HG03196 (cell line): ENCODE results near the gene GNLY.
A peak's percentile ranks its signal among the peaks of the same experiment; 100 is the strongest.

ENCODE experiments used
- ATAC-seq: cut with Tn5 transposase; IDR thresholded peaks from one replicate; pipeline ENCODE4 v1.9.1; 2021; ENCODE audit not compliant: unreplicated experiment

GNLY gene

DNA sequence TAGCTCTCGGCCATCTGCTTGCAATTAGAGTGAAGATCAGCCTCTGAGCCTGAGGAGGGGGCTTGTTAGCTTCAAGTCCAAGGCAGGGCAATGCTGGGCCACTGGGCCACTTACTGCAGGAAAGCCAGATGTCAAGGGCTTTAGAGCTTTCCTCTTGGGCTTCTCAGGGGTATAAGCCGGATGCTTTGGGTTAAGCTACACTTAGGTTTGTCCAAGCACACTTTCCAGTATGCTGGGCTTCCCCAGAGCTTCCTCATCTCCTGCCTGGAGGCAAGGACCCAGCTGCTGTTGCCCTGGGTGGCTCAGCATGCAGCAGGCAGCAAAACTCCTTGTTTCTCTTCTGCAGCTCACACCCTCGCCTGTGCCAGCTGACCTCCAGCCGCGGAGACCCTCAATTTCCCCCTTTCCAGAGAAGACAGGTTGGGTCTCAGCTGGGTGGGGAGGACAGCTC lies 30.6 kb downstream of the GNLY start:
- no peak for ATAC-seq

GRCh38 chr2:85725451-85725850 lies 31.3 kb downstream of the GNLY start:
- no peak for ATAC-seq

GRCh38 chr2:85727798-85728197 lies 33.6 kb downstream of the GNLY start:
- no peak for ATAC-seq

- no peak for ATAC-seq
Observed at GRCh38 chr2:85728342-85728741, 34.2 kb downstream of the GNLY start.

GRCh38 chr2:85728883-85729824 lies 35.0 kb downstream of the GNLY start:
- peak; percentile 76 for ATAC-seq

DNA sequence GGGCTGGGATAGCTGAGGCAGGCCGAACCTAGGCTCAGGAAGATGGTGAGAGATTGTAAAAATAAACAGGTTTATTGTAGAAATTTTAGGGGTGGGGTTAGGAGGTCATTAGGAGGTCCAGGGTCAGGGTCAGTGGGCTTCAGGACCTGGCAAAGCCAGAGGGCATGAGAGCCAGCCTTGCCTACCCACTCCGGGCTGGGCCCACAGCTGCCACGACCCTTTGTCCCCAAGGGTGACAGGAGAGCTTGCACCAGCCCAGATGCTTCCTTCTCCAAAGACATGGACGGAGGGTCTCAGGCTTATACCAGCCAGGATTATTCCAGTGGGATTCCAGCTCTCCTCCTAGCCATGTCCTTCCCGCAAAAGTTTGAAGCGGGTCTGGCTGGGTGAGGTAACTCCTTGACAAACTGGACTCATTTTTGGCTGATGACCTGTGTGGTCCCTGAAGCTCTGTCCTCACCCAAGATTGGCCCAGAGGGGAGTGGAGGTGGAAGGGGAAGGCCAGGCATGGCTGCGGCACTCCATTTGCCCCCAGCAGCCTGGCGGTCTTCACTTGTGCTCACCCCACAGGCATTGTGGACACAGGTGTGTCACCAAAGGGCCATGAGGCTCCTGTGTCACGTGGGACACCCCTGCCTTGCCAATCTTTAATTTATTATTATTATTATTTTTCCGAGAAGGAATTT lies 35.8 kb downstream of the GNLY start:
- ATAC-seq, result no peak

DNA sequence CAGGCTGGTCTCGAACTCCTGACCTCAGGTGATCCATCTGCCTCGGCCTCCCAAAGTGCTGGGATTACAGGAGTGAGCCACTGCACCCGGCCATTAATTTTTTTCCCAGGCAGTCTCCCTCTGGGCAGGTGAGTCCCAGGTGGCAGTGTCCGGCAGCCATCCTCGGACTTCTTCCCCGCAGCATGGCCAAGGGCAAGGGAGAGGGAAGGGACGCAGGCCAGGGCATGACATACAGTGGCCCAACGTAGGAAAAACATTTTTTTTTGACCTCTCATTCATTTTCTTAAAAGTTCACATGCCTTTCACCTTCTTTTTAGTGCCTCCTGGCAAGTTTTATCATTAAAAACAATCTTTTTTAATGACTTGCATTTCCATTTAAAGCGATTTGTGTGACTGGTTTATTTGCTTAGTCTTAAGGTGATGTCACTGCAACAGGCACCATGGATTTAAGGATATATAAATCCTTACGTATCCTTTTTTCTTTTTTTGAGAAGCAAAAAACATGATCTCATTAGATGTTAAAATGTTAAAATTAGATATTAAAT lies 36.6 kb downstream of the GNLY start:
- no peak for ATAC-seq

DNA sequence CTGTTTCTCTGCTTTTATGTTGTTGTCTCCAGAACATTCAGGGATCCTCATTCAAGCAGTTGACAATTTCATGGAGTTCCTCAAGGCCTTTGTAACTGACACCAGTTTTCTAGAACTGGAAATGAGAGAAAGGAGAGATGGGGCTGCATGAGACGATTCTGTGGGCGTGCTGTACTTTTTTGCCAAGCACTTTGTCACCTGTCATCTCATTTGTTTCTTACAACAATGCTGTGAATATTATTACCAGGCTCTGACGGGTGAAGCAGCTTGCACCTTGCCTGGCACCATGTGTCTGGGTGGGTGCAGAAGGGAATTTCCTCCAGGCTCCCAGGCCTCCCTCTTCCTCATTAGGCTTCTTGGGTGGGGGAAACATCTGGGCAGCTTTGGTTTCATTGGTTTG lies 37.4 kb downstream of the GNLY start:
- no peak for ATAC-seq

GRCh38 chr2:85732467-85733120 lies 38.4 kb downstream of the GNLY start:
- ATAC-seq, result no peak

DNA sequence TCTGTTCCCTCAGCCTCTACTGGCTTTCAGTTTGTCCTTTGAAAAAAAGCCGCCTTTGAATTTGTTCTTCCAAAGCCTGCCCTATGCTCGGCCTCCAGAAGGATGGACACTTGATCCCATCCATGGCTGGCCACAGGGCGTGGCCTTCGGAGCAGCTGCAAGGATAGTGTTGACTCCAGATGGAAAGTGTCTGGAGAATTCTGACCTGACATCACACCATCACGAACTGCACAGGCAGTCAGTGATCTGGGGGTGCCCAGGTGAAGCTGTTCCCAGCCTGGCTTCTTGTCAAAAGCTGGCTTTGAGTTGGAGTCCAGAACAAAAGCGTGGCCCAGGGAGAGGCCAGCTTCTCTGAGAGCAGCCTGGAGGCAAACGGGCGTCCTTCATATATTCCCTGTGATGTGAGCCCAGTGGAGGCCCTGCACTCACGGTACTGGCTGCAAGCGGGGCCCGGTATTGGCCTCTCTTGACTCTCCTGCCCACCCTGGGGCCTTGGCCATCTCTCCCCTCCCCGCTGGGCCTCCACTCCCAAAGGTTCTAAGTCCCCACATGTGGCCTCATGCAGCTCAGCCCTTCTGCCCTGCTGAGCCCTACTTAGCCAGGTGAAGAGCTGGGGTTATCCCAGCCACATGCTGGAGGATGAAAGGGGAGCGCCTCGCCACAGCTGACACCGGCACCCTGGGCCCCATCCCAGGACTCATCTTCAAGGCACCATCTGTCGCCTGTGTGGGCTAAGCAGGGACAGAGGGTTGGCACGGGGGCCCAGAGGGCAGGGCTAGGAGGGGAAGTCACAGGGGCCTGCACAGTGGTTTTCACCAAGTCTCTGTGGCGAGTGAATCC lies 39.2 kb downstream of the GNLY start:
- no peak for ATAC-seq

- ATAC-seq, result no peak
Observed at GRCh38 chr2:85734015-85734414, 39.9 kb downstream of the GNLY start.

- no peak for ATAC-seq
Observed at GRCh38 chr2:85734942-85735608, 40.9 kb downstream of the GNLY start.

- no peak for ATAC-seq
Observed at GRCh38 chr2:85735691-85736090, 41.5 kb downstream of the GNLY start.

DNA sequence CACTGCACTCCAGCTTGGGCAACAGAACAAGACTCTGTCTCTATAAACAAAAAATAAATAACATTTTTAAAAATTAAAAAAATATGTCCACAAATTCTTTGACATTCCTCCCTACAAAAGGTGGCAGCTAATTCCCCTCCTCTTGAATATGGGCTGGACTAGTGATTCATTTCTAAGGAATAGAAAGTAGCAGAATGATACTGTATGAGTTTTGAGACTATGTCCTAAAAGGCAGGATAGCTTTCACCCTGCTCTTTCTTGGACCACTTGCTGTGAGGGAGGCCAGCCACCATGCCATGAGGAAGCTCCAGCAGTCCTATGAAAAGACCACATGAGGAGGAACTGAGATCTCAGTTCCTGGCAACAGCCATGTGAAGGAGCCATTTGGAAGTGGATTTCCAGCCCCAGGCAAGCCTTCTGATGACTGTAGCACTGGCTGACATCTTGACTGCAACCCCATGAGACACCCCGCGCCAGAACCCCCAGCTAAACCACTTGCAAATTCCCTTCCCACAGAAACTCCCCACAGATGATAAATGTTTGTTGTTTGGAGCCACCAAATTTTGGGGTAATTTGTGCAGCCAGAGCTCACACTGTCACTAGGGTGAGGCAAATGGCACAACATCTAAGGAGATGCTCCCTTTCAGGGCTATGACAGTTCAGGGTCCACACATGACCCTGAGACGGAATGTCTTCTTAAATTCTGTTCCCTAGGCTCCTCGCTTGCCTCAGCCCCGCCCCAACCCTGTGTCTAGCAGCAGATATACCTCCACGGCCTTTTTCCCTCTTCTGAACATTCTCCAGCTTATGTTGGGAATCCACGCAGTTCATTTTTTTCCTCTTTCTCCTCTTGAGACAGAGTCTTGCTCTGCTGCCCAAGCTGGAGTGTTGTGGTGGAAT lies 42.5 kb downstream of the GNLY start:
- no peak for ATAC-seq

DNA sequence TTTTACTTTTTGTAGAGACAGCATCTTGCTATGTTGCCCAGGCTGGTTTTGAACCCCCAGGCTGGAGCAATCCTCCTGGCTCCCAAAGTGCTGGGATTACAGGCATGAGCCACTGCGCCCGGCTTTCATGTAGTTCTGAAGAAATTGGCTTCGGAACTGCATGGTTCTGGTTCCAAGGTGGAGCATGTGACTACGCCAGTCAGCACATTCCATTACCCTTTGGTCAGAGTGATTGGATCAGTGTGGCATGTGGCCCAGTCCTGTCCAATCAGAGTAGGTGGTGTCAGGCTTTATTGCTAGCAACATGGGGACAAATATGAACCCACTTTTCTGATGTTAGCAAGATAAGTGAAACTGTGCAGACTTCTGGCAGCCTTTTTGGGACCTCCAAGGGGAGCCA lies 43.3 kb downstream of the GNLY start:
- no peak for ATAC-seq

DNA sequence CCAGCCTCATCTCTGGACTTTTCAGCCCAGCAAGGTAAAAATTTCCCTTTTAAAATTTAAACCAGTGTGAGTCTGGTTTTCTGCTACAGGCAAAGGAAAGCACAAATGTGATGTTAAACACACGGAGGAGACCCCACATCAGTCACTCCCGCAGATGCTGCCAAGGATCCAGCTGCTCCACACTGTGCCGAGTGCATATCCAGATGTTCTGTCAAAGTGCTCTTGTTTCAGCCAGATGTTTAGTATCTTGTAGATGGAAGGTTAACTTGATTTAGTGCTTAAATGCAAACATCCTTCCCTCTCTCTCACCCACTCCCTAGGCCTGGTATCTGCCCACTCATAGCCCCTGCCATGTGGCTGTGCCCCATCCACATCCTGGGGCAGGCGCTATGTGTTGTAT lies 43.8 kb downstream of the GNLY start:
- no peak for ATAC-seq

GRCh38 chr2:85740193-85740592 lies 46.0 kb downstream of the GNLY start:
- no peak for ATAC-seq

DNA sequence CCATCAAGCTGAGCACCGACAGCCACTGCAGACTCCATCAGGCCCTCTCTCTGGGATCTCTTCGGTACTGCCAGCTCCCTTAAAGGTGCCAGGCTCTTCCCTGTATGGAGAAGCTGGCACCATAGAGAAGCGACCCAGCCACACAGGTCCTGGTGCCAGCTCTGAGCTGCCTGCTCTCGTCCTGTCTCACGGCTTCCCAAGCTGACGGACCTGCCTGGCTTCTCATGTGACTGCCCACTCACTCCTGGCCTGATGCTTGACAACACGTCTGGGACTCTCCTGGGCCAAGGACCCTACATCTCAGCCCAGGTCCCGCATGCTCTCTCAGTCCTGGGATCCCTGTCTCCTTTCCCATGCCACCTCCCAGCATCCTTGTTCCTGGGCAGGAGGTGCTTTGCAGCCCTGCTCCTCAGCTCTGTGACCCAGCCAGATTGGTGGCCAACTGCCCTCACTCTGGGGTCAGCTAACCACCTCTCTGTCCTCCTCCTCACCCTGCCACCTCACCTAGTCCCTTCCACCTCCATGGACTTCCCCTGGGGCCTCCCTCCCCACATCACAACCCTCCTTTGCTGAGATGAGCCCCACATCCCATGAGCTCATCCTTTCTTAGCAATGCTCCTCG lies 47.2 kb downstream of the GNLY start:
- no peak for ATAC-seq
